Embryonic facial prominence (tissue), 1 donor: ENCODE measurements around the gene FAM170B.

Experiments used
- DNase-seq: peaks from one replicate; pipeline ENCODE4 v3.0.0-alpha.2; 2016; ENCODE audit errors: extremely low spot score

The FAM170B gene

DNA sequence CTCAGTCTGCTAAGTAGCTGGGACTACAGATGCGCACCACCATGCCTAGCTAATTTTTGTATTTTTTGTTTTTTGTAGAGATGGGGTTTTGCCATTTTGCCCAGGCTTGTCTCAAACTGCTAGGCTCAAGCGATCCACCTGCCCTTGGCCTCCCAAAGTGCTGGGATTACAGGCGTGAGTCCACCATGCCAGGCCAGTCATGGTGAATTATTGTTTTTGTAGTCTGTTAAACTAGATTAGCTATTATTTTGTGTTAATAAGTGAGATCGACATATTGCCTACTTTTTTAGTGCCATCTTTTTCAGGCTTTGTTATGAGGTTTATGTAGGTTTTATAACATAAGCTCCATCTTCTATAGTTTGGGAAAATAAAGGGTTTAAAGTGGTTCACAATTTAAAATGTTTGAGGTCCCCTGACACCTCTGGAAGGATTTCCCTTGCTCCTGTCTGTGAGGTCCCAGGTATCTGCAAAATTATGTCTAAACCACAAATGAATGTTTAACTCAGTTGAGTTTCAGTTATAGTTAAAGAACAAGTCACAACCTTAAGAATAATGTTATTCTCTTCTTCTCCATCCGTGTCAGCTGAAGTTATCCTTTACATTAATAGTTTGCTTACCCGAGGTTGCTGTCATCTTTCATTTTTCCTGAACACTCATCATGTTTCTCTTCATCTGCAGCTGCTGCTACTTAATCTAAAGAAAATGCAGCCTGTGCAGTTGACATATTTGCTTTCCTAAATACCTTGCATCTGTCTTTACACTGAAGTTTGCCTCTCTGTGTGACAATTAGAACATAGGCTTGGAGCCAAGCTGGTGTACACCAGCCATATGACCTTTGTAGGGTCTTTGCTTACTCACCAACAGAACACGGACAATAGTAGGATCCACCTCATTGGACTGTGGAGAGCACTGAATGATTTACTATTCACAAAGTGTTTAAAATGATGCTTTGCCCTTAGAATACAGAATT lies 9.6 kb downstream of the FAM170B start:
- DNase-seq: no peak

DNA sequence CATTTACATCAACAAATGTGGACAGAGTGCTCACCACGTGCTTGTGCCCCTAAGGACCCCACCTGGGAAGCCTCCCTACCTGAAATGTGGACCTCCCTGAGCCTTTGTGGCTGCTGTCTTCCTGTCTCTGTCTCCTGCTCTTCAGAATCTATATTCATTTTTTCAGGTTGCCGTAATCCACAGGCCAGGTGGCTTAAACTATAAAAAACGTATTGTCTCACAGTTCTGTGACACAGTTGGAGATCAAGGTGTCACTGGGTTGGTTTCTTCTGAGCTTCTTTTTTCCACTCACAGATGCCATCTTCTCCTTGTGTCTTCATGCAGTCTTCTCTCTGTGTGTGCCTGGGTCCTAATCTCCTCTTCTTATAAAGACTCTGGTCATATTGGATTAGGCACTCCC lies 12.9 kb downstream of the FAM170B start:
- DNase-seq: no peak

DNA sequence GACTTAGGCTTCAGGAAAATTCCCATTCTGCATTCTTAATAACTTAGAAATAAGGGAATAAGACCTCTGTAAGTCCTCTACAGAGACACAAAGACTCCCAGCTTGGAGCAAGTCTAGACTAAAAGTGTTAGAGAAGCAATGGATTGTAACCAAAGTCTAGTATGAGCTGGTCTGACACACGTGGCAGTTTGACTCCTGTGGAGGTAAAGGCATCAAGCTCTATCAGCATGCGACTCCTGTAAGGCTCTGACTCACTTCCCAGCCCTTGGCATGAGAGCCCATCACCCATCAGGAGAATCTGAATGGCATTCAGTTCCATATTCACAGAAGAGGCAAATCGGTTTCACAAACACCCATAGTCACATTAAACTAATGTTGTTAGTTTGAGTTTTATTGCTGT lies 14.1 kb downstream of the FAM170B start:
- DNase-seq: no peak

DNA sequence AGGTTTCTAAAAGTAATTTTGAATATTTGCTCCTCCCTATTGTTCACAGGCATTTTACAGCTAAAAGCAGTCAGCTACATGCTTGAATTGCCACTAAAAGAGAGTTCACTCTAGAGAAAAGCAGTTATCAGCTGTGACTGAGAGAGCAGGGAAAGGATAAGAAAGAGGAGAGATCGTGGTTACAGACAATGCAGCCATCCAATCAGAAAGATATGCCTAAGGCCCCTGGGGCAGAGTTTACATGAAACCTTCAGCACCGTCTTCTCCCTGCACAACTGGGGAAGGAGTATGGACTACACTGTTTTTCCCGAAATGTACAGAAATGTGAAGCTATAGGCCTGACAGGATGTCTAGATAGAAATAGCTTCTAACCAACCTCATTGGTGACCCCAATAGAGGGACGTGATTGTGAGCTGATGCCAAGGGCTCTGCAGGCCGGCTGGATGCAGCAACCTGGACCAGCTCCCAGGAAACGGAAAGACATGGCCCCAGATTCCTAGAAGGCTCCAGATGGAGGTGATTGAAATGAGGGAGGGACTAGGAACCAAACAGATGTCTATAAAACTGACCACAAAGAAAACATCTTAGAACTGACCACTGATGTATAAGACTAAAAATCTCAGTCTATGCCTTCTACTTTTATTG lies 15.3 kb downstream of the FAM170B start:
- no peak for DNase-seq

DNA sequence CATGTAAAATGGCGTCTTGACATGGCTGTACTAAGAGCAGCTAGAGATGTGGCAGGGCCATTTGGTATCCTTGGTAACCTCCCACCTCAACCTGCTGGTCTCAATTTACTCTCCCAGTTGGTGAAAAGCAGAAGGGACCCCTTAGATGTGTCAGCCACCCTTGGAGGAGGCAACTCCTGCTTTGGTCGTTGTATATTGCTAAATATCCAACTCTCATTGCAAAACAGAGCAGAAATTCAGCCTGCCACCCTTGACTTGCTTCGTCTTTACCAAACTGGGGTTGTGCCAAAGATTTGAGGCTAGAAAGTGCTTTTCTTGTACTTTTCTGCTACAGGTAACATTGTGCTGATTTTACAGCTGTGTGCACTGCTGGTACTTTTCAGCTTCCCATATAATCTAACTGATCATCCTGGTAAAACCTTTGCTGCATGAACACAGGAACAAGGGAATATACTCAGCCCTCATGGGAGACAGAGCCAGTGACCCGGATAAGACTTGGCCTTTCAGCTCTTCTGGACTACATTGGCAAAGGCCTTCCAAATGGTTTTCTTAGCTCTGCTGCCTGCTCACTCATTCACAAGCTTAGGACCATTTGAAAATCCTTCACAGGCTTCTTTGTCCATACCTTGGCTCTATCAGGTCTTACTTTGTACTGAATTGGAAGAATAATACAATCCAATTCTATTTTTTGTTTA lies 16.3 kb downstream of the FAM170B start:
- DNase-seq: no peak

DNA sequence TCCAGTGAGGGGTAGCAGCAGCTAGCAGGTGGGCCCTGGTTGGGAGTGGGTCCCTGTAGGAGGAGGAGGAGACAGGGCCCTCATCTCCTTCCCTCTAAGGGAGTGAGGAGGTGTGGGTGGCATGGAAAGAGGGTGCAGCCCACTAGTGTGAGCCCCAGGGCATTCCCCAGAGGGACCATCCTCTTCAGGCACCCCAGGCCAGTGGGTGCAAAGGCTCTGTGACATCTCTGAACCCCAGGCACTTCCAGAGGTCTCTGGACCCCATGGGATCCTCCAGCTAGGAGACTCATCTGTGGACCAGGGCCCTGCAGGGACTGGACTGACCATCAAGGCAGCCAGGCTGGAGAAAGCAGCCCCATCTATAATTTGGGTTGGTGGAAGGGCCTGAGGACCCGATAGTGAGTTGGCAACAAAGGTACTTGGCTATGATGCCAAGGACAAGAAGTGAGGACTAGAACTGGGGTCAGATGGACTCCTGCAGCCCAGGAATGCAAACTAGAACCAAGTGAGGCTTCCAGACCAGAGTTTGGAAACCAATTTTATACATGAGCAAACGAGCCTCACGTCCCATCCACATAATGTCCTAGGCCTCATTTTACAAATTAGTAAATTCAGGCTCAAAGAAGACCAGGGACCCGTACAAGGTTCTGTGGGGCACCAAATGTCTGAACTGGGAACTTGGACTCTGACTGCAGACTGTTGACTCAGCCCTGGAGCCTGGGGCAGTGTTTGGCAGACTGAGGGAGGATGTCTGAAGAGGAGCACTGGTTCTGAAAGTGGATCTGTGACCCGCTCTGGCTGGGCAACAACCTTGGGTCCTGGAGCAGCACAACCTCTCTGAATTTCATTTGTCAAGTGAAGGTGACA lies 17.1 kb downstream of the FAM170B start:
- no peak for DNase-seq

DNA sequence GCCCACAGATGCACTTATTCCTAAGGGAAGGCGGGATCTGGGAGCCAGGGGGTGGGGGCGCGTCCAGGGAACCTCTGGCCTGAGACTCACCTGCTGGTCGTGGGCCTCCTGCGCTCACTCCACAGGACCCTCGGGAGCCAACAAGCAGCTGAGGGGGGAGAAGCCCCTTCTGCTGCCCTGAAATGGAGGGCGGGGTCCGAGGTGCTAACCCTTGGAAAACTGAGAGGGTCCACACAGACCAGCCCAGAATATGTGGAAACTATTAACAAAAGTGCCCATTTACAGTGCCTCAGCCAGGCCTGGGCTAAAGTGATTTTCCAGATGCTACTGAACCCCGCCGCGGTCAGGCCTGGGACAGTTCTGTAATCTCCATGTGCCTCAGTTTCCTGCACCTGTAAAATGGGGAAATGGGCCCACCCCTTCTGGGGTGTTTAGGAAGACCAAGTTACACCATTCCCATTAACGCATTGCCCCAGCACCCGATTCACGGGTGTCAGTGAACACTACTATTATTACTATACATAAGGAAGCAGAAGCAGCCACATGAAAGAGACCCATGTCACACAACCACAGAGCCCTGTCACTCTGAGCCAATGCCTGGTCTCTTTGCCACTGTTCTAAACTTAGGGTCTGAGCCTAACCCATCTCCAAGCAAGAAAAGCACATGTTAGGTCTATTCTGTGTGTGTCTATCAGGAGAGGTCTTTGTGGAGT lies 17.9 kb downstream of the FAM170B start:
- no peak for DNase-seq

DNA sequence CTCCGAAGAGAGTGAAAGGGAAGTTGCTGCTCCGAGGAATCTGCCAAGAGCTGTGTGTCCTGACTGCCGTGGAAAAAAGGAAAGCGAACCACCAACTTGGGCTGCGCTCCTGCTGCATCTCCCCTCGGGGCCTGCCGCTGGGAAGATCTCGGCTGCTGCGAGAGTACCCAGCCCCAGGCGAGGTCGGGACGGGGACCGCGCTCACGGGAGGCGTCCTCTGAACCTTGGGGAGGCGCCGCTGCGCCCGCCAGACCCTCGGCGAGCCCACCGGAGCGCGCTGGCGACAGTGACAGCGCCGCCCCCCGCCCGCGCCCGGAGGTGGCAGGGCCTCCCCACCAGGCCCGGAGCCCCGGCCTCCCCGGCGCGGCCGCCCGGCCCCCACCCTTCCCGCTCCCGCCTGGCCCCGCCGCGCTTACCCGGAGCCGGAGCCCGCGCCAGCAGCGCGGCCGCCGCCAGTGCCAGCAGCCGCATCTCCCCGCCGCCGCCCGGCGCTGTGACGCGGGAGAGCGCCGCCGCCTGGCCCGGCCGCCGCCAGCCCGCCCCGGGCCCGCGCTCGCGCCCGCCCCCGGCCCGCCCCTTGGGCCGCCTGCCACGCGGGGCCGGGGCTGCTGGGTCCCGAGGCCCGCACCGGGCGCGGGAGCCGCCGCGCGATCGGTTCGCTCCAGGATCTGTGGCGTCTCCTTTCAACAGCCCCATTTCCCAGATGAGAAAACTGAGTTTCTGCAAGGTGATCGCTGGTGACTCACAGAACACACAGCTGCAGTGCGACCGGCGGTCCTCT lies 18.6 kb downstream of the FAM170B start, which contains the start of gene VSTM4:
VSTM4 (minus strand) TSS at position 508 of the 781 bp plus-strand sequence; CDS start at position 471, 37 bp downstream.
- DNase-seq: no peak

DNA sequence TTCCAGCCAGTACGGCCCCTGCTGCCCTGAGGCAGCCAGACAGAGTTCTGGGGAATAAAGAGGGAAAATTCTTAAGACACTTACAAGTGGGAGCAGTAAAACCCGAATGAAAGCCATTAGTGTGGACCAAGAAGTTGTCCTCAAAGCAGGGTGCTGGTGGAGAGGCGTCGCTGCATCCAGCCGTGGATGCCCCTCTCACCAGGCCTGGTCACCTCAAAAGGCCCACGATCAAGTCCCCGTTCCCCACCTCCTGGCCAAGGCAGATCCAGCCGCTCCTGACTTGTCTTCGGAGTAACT lies 19.2 kb downstream of the FAM170B start:
- DNase-seq: no peak

DNA sequence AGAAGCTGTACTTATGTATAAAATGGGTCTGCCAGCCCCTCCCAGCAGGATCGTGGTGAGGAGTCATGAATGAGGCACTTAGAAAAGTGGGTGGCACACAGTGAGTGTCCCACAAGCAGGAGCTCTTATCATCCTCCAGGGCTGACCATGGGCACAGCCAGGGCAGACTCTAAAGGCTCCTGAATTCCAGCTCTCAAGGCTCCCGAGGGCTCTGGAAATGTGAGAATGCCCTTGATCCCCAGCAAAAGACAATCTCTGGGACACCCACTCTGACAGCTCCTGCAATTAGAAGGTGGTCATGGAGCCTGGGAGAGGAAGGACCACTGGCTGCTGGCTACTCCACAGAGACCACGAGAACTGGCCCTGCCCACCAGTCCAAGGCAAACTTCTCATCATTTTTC lies 20.1 kb downstream of the FAM170B start:
- DNase-seq: no peak

DNA sequence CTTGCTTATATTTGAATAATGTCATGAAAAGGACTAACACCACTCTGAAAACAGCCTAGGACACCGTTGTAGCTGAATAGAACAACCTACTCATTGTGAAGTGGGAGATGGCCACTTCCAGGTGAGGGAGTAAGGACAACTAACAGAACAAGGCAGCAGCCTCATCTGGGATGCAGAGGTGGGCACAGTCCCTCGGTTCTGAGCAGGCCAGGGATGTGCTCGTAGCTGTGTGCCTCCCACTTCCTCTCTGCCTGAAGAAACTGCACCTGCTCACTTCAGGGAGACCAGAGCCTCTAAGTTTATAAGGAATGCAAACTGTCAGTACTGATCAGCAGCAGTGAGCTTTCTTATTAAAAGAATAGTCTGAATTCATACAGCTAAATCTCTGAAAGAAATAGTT lies 21.0 kb downstream of the FAM170B start:
- DNase-seq: no peak

DNA sequence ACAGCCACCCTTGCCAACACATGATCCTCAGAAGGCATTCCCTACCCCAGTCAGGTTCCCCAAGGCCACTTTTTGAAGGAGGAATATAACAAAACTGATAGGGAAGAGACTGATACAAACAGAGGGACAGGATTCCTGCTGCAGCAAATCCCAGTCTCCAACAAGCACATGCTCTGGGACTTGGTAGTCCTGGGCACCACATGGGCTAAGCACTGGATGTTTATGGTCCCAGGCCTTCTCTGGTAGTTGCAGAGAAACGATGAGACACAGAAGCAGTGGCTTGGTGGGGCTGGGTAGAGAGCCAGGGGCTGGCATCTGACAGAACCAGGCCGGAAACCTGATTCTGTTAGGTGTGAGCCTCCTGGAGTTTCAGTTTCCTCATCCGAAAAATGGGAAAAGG lies 21.7 kb downstream of the FAM170B start:
- DNase-seq: no peak

DNA sequence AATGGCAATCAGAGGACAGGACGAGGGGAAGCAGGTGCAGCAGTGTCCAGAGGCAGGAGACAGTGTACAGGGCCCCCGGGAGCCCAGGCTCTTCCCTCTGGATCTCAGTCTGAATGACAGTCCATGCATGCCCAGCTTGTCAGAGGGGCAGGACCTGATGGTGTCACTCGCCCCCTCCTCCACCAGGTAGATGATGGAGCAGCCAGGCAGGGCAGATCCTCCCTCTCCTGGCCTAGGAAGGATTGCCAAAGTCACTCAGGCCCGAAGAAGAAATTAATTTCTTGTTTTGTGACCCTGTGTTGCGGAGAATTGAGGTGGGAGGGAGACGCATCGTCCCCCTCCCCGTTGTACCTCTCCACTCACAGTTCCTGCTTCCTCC lies 22.5 kb downstream of the FAM170B start:
- no peak for DNase-seq

DNA sequence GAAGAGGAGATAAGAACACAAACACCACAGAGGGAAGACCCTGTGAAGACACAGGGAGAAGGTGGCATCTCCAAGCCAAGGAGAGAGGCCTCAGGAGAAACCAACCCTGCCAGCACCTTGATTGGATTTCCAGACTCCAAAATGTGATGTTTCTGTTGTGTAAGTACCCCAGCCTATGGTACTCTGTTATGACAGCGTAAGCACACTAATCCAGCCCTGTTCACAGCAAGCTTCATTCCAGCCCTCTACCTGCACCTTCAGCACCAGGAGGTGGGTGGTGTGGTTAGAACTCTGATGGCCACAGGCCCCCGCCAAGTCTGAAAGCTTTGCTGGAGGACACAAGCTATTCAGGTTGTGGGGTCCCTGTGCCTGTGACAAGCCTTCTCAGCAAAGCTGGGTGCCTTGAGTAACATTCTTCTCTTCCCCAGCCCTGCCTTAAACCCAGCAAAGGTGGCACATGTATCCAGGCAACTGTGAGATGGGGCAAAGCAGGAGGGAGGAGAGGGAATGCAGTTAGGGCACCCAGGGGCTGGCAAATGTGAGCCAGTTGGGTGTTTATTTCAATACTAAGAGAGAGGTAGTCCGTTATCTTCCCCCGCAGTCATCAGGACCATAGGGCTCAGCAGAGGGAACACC lies 23.0 kb downstream of the FAM170B start:
- DNase-seq: no peak

DNA sequence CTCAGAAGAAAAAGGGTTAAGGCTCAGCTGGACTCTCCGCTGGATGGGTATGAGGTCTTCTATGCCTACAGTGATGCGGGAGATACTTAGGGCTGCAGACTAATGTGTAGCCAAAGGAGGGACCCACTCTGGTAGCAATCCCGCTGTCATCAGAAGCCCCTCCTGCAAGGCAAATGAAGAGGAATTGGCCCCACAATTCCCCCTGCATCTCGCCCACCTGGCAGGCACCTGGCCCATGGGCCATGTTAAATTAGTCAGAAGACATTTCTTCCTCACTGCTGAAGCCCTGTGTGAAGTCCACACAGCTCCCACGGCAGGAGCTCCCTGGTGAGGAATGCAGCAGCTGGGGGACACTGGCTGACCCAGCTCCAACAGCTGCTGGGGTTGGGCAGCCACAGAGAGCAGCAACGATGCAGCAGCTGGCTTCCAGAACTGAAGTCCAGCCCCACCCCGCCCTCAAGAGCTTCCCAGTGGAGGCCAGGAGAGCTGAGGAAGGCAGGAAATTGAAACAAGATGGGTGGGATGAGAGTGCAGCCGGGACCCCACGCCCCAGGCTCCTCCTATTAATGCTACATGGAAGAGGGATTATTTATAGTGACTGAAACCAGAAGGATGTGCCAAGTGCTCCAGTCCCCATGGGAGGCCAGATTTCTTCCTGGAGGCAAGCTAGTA lies 24.0 kb downstream of the FAM170B start:
- DNase-seq: peak; percentile 11

DNA sequence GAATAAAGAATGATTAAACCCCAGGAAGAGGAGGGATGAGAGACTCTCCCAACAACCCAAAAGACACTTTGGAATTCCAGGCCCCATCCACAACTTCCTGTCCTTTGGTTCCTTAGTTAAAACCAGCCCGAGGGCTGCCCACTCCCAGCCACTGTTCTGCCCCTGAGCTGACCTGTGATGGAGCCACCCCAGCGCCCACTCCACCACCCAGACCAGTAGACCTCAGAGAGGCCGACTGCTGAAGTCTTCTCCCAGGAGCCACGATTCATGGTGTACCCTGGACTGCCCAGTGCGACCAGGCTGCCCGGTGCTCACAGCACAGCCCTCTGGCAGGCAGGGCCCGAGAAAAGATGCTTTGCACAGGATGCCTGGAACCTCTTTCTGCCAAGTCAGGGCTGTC lies 25.2 kb downstream of the FAM170B start:
- no peak for DNase-seq

DNA sequence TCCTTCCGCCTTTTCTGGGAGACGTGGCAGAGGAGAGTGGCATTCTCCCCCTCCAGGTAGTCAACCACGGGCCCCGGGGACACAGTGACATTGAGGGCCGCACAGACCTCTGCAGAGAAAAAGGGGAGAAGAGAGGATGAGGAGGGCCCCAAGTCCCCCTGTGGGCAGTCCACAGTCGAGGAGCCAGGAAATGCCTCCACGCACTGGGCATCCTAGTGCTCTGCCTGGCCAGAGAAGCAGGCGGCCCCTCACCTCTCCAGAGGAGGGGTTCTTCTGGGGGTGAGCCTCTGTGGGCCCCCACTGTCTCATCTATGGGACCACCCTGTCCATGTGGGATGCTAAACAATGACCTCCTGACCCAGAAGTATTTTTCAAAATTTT lies 25.9 kb downstream of the FAM170B start:
- DNase-seq: no peak

DNA sequence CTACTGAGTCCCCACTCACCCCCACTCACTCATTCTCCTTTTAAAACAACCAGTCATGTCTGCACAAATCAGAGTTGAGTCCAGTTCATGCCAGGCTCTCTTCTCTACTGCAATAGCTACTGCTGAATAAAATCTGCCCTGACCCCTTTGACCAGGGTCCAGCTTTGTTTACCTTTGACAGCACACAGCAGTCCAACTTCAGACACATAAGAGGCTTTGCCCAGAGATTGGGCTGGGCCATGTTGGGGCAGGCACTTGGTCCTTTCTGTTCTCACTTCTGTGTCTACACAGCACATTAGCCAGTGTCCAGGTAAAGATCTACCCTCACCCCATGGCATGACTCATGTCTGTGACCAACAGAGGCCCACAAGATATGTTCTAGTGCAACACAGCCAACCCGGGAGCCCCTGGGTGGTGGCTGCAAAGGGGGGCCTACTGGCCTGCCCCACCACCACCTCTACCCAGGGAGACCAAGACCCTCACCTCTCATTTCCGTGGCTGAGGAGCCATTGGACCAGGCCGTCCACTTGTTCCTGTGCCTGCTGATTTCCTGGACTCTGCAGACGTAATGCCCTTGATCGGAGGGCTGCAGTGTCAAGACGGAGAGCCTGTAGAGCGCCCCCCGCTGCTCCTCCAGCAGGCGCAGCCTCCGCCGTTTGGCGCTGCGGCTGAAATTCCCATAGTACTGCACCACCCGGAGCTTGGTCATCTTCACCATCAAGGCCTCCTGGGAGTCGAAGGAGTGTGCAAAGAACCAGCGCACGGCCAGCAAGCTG lies 26.5 kb downstream of the FAM170B start:
- no peak for DNase-seq

DNA sequence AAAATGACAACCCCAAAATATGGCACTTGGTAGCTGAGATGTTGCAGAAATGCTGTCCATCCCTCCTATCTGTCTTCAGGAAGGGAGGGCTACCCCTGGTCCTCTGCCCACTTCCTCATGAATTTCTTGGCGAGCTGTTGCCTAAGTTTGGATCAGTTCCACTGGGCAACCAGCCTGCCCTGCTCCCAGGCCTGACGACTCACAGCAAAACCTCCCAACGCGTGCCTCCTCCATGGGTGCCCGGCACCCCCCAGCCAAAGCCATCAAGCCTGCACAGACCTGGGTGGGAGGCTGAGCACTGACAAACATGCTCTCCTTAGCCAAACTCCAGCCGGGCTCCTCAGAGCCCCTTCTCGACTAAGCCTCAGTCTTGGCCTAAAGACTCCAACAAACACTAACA lies 27.4 kb downstream of the FAM170B start:
- no peak for DNase-seq
